GM12878 (cell line): ENCODE results near the gene GALNT15. TPM values are rescaled to one million over a fixed set of nuclear protein-coding genes. Genes with fewer than 3 reads are reported as not detected.

ENCODE experiments used
- ATAC-seq: fragments of 200-7000 bp; cut with Tn5 transposase; 3 replicates; pipeline ENCODE4 v1.9.1; 2020; ENCODE audit warnings: mild to moderate bottlenecking, moderate library complexity
- BruUV-seq: library from RNA; stranded (reverse); fragments of 400-500 nt; replicated peaks from 2 replicates; lab custom pipeline; 2021; lab: Mats Ljungman, UMichigan
- CTCF ChIA-PET: fragments of 300-600 bp; sonication (Branson Sonifier 250); formaldehyde crosslinking; extraction: SDS; loops from one replicate; lab custom pipeline; 2021; ENCODE audit warnings: inconsistent platforms; lab: Yijun Ruan, JAX
- POLR2A ChIA-PET: fragments of 350-600 bp; formaldehyde crosslinking; extraction: SDS; loops from one replicate; lab custom pipeline; 2021; ENCODE audit warnings: inconsistent platforms; lab: Charles Lee
- RAD21 ChIA-PET: fragments of 300-600 bp; sonication (Branson Sonifier 250); formaldehyde crosslinking; loops from one replicate; lab custom pipeline; 2023; ENCODE audit warnings: antibody characterized with exemption; ENCODE audit not compliant: unreplicated experiment; lab: Charles Lee
- SMC1A ChIA-PET: fragments of 300-600 bp; sonication (Branson Sonifier 250); formaldehyde crosslinking; loops from one replicate; lab custom pipeline; 2023; ENCODE audit not compliant: unreplicated experiment, uncharacterized antibody; lab: Charles Lee
- DNase-seq: peaks from one replicate; pipeline ENCODE4 v3.0.0-alpha.2; 2011; ENCODE audit warnings: low read depth, low spot score
- FAIRE-seq: peaks from 3 replicates; lab custom pipeline; 2011; peaks lifted over from hg19 to GRCh38; lab: Jason Lieb, UNC
- H2AFZ ChIP-seq: 2 replicates; pipeline ENCODE4 v1.6.0; 2011; ENCODE audit warnings: low read depth, low read length, control low read depth; ENCODE audit not compliant: control insufficient read depth
- H3K27ac ChIP-seq: 2 replicates; pipeline ENCODE4 v1.5.1; 2011; ENCODE audit warnings: control low read depth; ENCODE audit not compliant: control insufficient read depth, insufficient read depth
- H3K27me3 ChIP-seq, 2 experiments: replicated peaks in 1 of 2; 2 replicates each; pipeline versions ENCODE4 v1.6.0 to v1.6.1; 2011; ENCODE audit warnings: low read length in 1 of 2; ENCODE audit not compliant: control insufficient read depth in 2 of 2, insufficient read depth in 2 of 2
- H3K36me3 ChIP-seq, 2 experiments: 2 replicates each; pipeline ENCODE4 v1.5.1; 2011; ENCODE audit warnings: low read length in 1 of 2; ENCODE audit not compliant: control insufficient read depth in 2 of 2, insufficient read depth in 2 of 2
- H3K4me1 ChIP-seq: 2 replicates; pipeline ENCODE4 v1.6.1; 2011; ENCODE audit warnings: mild to moderate bottlenecking, low read length, moderate library complexity, mixed read lengths; ENCODE audit not compliant: control insufficient read depth, insufficient read depth
- H3K4me2 ChIP-seq: 2 replicates; pipeline ENCODE4 v1.6.0; 2011; ENCODE audit warnings: control low read depth; ENCODE audit not compliant: control insufficient read depth, insufficient read depth
- H3K4me3 ChIP-seq: fragments of 200-600 bp; sonication (generic); 2 replicates; pipeline ENCODE4 v1.5.1; 2016
- H3K79me2 ChIP-seq: 2 replicates; pipeline ENCODE4 v1.6.0; 2011; ENCODE audit warnings: low read length; ENCODE audit not compliant: control insufficient read depth, insufficient read depth
- H3K9ac ChIP-seq: 2 replicates; pipeline ENCODE4 v1.8.0; 2011; ENCODE audit warnings: low read length, control low read depth, mixed read lengths; ENCODE audit not compliant: control insufficient read depth, insufficient read depth
- H3K9me3 ChIP-seq: replicated peaks from 3 replicates; pipeline ENCODE4 v1.5.1; 2011; ENCODE audit warnings: mild to moderate bottlenecking, low read length; ENCODE audit not compliant: control insufficient read depth, insufficient read depth
- H4K20me1 ChIP-seq: 2 replicates; pipeline ENCODE4 v1.6.0; 2011; ENCODE audit not compliant: control insufficient read depth, insufficient read depth
- BHLHE40 ChIP-seq, 2 experiments: fragments of 450-650 bp in 1 of 2; IDR thresholded peaks; 2 replicates each; pipeline ENCODE4 v1.6.1; 2011 to 2017; ENCODE audit warnings: low read depth in 2 of 2, borderline replicate concordance in 1 of 2, improper control_type of control experiment in 1 of 2, low read length in 1 of 2, mild to moderate bottlenecking in 1 of 2
- BMI1 ChIP-seq: fragments of 450-650 bp; IDR thresholded peaks from 2 replicates; pipeline ENCODE4 v1.6.1; 2016; ENCODE audit warnings: mild to moderate bottlenecking, moderate library complexity, borderline replicate concordance
- BRCA1 ChIP-seq: IDR thresholded peaks from 2 replicates; pipeline ENCODE4 v1.6.1; 2011; ENCODE audit warnings: low read depth, low read length, improper control_type of control experiment
- CHD4 ChIP-seq: fragments of 200-600 bp; sonication (generic); IDR thresholded peaks from 2 replicates; pipeline ENCODE4 v1.6.1; 2016; ENCODE audit warnings: mild to moderate bottlenecking
- CUX1 ChIP-seq: IDR thresholded peaks from 2 replicates; pipeline ENCODE4 v1.6.1; 2012; ENCODE audit warnings: improper control_type of control experiment, low read depth, low read length; ENCODE audit not compliant: insufficient replicate concordance
- EGR1 ChIP-seq, 2 experiments: IDR thresholded peaks; 1 replicate in 1 of 2; 2 replicates in 1 of 2; pipeline ENCODE4 v1.6.1; 2011 to 2012; ENCODE audit warnings: low read depth in 2 of 2, low read length in 2 of 2, borderline replicate concordance in 1 of 2, mild to moderate bottlenecking in 1 of 2, moderate library complexity in 1 of 2
- GATAD2B ChIP-seq: fragments of 450-650 bp; conservative IDR thresholded peaks from 2 replicates; pipeline ENCODE4 v1.6.1; 2017; ENCODE audit warnings: low read depth, mild to moderate bottlenecking, moderate library complexity
- HDAC2 ChIP-seq: fragments of 200-600 bp; sonication (generic); IDR thresholded peaks from 2 replicates; pipeline ENCODE4 v1.6.1; 2017
- HDAC6 ChIP-seq: fragments of 200-600 bp; sonication (generic); IDR thresholded peaks from one replicate; pipeline ENCODE4 v1.8.0; 2017; ENCODE audit warnings: antibody characterized with exemption; ENCODE audit not compliant: unreplicated experiment
- IKZF2 ChIP-seq, 2 experiments: fragments of 450-650 bp; IDR thresholded peaks; 2 replicates each; pipeline ENCODE4 v1.6.1; 2017; ENCODE audit warnings: mild to moderate bottlenecking in 2 of 2, moderate library complexity in 2 of 2
- KAT2A ChIP-seq: conservative IDR thresholded peaks from 2 replicates; pipeline ENCODE4 v1.6.1; 2011; ENCODE audit warnings: low read depth, low read length; ENCODE audit not compliant: control insufficient read depth
- MYC ChIP-seq: IDR thresholded peaks from 2 replicates; pipeline ENCODE4 v1.6.1; 2011; ENCODE audit warnings: mild to moderate bottlenecking, low read length, moderate library complexity, inconsistent platforms; ENCODE audit not compliant: insufficient read depth, insufficient replicate concordance, insufficient read length, severe bottlenecking
- STAT3 ChIP-seq: IDR thresholded peaks from 2 replicates; pipeline ENCODE4 v1.6.1; 2011; ENCODE audit warnings: low read depth, low read length, improper control_type of control experiment
- TARDBP ChIP-seq: IDR thresholded peaks from 2 replicates; pipeline ENCODE4 v1.6.1; 2016; ENCODE audit warnings: borderline replicate concordance
- TBL1XR1 ChIP-seq: IDR thresholded peaks from 2 replicates; pipeline ENCODE4 v1.6.1; 2012; ENCODE audit warnings: low read depth, low read length, improper control_type of control experiment
- WGBS: methylation state at CpG from one replicate; pipeline ENCODE4 v1.1.6; 2016; ENCODE audit warnings: low lambda C conversion rate; ENCODE audit not compliant: insufficient replicate concordance, insufficient coverage; ENCODE audit errors: missing lambda C conversion rate; 5-methylcytosine and 5-hydroxymethylcytosine counted together
- in situ Hi-C: fragments of 300-500 bp; cut with MboI; formaldehyde crosslinking; loops from 9 replicates; pipeline ENCODE4 v1.14.3; 2018; ENCODE audit warnings: mixed read lengths
- intact Hi-C: fragments of 100-400 bp; cut with micrococcal nuclease; formaldehyde crosslinking; loops from one replicate; pipeline ENCODE4 v1.14.2; 2022; ENCODE audit not compliant: unreplicated experiment
- polyA plus RNA-seq, 11 experiments: library from polyadenylated mRNA; depleted of rRNA in 4 of 11; unstranded in 6 of 11; stranded (reverse) in 5 of 11; fragments of >200 nt; fragmentation: Nextera tagmentation in 4 of 11; fragmentation: Illumina TruSeq in 1 of 11; extraction: Ambion mirVana in 4 of 11; extraction: Trizol in 1 of 11; gene quantifications; 1 replicate in 1 of 11; 2 replicates in 10 of 11; pipeline versions ENCODE4 v1.2.1 to v1.2.3, GENCODE V29; 2011 to 2016; ENCODE audit warnings: inconsistent platforms in 2 of 11, missing spikeins in 2 of 11, low read depth in 1 of 11
- total RNA-seq, 4 experiments: library from RNA; depleted of rRNA in 3 of 4; stranded (reverse); fragments of >200 nt in 3 of 4; fragmentation: Illumina TruSeq in 1 of 4; extraction: Trizol in 1 of 4; gene quantifications; 2 replicates each; pipeline versions ENCODE4 v1.2.1 to v1.2.3, GENCODE V29; 2013 to 2021

GALNT15 gene
- total and polyA plus RNA-seq, 10 of the 15 experiments (the other 5 are each of a cell fraction or from before 2014, with no cell fraction given) = 0.03 to 0.05 TPM; not detected in 8

- TF ChIP-seq EGR1 (IDR thresholded peaks at IDR 0.05; ENCODE audit: borderline replicate concordance in 1 of 2, low read depth in 2 of 2, low read length in 2 of 2) = no peak
Observed at GRCh38 chr3:16277471-16277870, 103.0 kb downstream of the GALNT15 start (continued).

- H3K27ac ChIP-seq = no peak overlapping the region
- ChIA-PET POLR2A (no interaction called here), RAD21 (interaction anchor here (0.9 to 1.4 kb wide), 2 partner anchors 9 to 10 kb away, joined by 3 read pairs; no protein-coding TSS in a partner anchor), SMC1A (interaction anchor here (1.3 to 1.7 kb wide), 4 partner anchors 11 to 321 kb away, joined by 3 to 4 read pairs (median 4); partner anchors contain the start of genes DPH3 and OXNAD1), CTCF (interaction anchor here (0.8 to 2.5 kb wide), 4 partner anchors 8 to 15 kb away, joined by 3 to 9 read pairs (median 4); partner anchors contain the start of genes DPH3 and OXNAD1)
- no peak overlapping the region for H2AFZ ChIP-seq
- no peak overlapping the region for H3K9ac ChIP-seq
- H3K36me3 ChIP-seq = peaks cover 0 to 5% of the 10 kb centered on the region in 2 experiments; a peak in 3 of 4 replicates
- intact Hi-C loops = no loop called here
- WGBS = 83% methylated on average over 3 of the region's 3 CpGs
- ATAC-seq = no peak
- H3K4me2 ChIP-seq = no peak overlapping the region
- H3K4me3 ChIP-seq = no peak overlapping the region
- no peak for DNase-seq
- H3K79me2 ChIP-seq = no peaks in the 10 kb centered on the region
- H4K20me1 ChIP-seq = no peaks in the 10 kb centered on the region
- FAIRE-seq = no peak
- no peaks in the 10 kb centered on the region for H3K4me1 ChIP-seq
- TF ChIP-seq CHD4 (no peak), KAT2A (no peak), GATAD2B (no peak), BHLHE40 (IDR thresholded peaks at IDR 0.05; ENCODE audit: borderline replicate concordance in 1 of 2, low read depth in 2 of 2, low read length in 1 of 2) (no peak), HDAC2 (no peak), BRCA1 (no peak), BMI1 (no peak), HDAC6 (no peak), TBL1XR1 (no peak), STAT3 (no peak), CUX1 (no peak), TARDBP (no peak), MYC (no peak), IKZF2 (IDR thresholded peaks at IDR 0.05) (no peak)
- TF ChIP-seq, all 136 proteins: peak for 0
- no peaks in the 10 kb centered on the region for H3K27me3 ChIP-seq
- H3K9me3 ChIP-seq = no peaks in the 10 kb centered on the region
- no TSS peak for BruUV-seq
- in situ Hi-C loops = loop anchor here (25.0 kb wide), 2 partner anchors 758 to 933 kb away; no protein-coding TSS in a partner anchor
Observed at GRCh38 chr3:16279010-16279801, 104.7 kb downstream of the GALNT15 start.
